Measurements from ENCODE around the gene NBPF9. TPM values are rescaled to one million over a fixed set of nuclear protein-coding genes. Genes with fewer than 3 reads are reported as not detected.
A peak's percentile ranks its signal among the peaks of the same experiment; 100 is the strongest.
"Not testable (repeated sequence)": the region's sequence is repeated elsewhere in the genome, so short reads cannot be mapped to it uniquely, and the experiment has no call there.

Gene NBPF9
- total and polyA plus RNA-seq, 4 donors: 4.5 to 27.3 (median 10.7) TPM

DNA sequence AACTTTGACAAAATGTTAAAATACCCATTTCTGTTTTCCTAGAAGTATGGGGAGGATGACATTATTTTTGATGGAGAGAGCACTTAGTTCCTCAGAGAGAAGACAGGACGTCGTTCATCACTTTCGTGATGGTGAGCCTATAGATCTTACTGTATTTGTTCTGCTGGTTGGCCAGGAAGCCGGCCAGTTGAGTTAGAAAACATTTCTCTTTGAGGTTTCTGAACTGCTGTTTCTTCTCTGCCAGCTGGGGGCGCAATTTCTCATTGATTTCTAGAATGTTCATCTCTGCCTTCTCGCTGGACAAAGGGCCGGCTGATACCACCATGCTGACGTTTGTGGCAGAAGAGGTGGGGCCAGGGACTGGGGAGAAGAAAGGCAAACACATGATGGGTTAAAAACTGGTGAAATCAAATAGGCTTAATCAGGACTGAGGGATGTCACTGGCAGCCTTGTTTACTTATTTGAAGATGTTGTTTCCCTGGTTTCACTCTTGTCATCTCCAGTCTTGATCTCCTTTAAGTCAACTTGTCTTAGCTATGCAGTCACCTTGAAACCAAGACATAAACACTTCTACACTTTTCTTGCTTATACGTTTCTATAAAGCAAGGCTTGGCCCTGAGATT, 27.7 kb downstream of the NBPF9 start:
- 50% methylated on average over 4 of the region's 9 CpGs for WGBS
- not testable (repeated sequence) for H3K9me3 ChIP-seq (ENCODE audit: control insufficient read depth in 4 of 4, low read length in 3 of 4); H3K36me3 ChIP-seq (ENCODE audit: control insufficient read depth in 4 of 4, insufficient read depth in 3 of 4, low read depth in 1 of 4, low read length in 3 of 4); H3K9ac ChIP-seq (ENCODE audit: low read depth in 1 of 2, low read length in 2 of 2); H3K4me1 ChIP-seq (ENCODE audit: control insufficient read depth in 4 of 4, insufficient read depth in 4 of 4, low read length in 3 of 4); H3K4me3 ChIP-seq (ENCODE audit: low read depth in 1 of 3, low read length in 3 of 3); DNase-seq (ENCODE audit: low spot score); H3K27me3 ChIP-seq (ENCODE audit: control insufficient read depth in 4 of 4, insufficient read depth in 4 of 4, low read length in 3 of 4); H3K27ac ChIP-seq (ENCODE audit: low read depth in 1 of 2, low read length in 2 of 2)
- TF ChIP-seq RAD21 (IDR thresholded peaks at IDR 0.05): peak in 1 of 2 donors; percentile 5

DNA sequence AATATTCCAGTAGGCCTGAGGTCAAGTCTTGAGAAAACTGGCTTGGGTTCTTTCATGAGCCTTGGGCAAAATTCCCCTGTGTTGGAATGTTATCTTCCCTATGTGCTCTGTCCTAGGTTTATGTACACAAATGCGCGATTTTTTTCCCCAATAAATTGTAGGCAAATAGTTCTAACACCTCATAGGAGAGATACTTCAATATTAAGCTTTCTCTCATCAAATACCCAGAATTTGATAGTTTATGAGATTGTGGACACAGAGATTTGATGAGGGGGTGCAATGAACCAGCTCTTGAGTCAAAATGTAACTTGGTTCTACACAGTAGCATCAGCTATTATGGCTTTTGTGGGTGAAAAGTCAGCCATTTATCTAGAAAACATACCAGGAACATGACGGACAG, 38.7 kb downstream of the NBPF9 start:
- not testable (repeated sequence) for H3K27me3 ChIP-seq (ENCODE audit: control insufficient read depth in 4 of 4, insufficient read depth in 4 of 4, low read length in 3 of 4); H3K9ac ChIP-seq (ENCODE audit: low read depth in 1 of 2, low read length in 2 of 2); H3K27ac ChIP-seq (ENCODE audit: low read depth in 1 of 2, low read length in 2 of 2); H3K4me1 ChIP-seq (ENCODE audit: control insufficient read depth in 4 of 4, insufficient read depth in 4 of 4, low read length in 3 of 4); H3K4me3 ChIP-seq (ENCODE audit: low read depth in 1 of 3, low read length in 3 of 3); DNase-seq (ENCODE audit: low spot score); H3K36me3 ChIP-seq (ENCODE audit: control insufficient read depth in 4 of 4, insufficient read depth in 3 of 4, low read depth in 1 of 4, low read length in 3 of 4); H3K9me3 ChIP-seq (ENCODE audit: control insufficient read depth in 4 of 4, low read length in 3 of 4)
- 92% methylated on average over 3 of the region's 3 CpGs for WGBS

DNA sequence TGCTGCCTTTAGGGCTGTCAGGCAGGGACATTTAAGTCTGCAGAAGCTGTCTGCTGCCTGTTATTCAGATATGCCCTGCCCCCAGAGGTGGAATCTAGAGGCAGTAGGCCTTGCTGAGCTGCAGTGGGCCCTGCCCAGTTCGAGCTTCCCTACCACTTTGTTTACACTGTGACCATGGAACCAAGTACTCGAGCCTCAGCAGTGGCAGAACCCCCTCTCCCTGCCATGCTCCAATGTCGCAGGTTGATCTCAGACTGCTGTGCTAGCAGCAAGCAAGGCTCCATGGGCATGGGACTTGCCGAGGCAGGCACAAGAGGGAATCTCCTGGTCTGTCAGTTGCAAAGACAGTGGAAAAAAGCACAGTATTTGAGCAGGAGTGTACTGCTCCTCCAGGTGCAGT, 60.3 kb downstream of the NBPF9 start:
- not testable (repeated sequence) for H3K27ac ChIP-seq (ENCODE audit: low read depth in 1 of 2, low read length in 2 of 2); H3K36me3 ChIP-seq (ENCODE audit: control insufficient read depth in 4 of 4, insufficient read depth in 3 of 4, low read depth in 1 of 4, low read length in 3 of 4); H3K9me3 ChIP-seq (ENCODE audit: control insufficient read depth in 4 of 4, low read length in 3 of 4); H3K4me3 ChIP-seq (ENCODE audit: low read depth in 1 of 3, low read length in 3 of 3); H3K4me1 ChIP-seq (ENCODE audit: control insufficient read depth in 4 of 4, insufficient read depth in 4 of 4, low read length in 3 of 4); DNase-seq (ENCODE audit: low spot score); H3K9ac ChIP-seq (ENCODE audit: low read depth in 1 of 2, low read length in 2 of 2); H3K27me3 ChIP-seq (ENCODE audit: control insufficient read depth in 4 of 4, insufficient read depth in 4 of 4, low read length in 3 of 4)
- WGBS: 79% methylated on average over 4 of the region's 4 CpGs

DNA sequence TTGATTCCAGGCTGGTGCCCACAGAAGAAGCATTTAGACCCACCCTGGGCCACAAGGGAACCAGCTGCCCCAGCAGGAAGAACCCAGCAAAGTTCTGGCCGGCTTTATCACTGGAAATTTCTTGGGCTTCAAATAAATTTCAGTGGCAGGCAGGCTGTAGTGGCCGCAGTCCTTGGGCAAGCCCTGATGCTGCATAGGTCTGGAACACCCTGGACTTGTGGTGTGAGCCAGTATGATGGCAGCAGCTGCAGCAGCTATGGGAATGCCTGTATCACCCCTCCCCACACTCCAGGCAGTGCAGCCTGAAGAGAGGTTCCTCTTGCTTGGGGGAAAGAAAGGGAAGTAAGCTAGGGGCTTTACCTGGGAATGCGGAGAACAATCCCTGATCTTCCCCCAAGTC, 69.4 kb downstream of the NBPF9 start:
- not testable (repeated sequence) for DNase-seq (ENCODE audit: low spot score); H3K9me3 ChIP-seq (ENCODE audit: control insufficient read depth in 4 of 4, low read length in 3 of 4); H3K36me3 ChIP-seq (ENCODE audit: control insufficient read depth in 4 of 4, insufficient read depth in 3 of 4, low read depth in 1 of 4, low read length in 3 of 4); H3K27me3 ChIP-seq (ENCODE audit: control insufficient read depth in 4 of 4, insufficient read depth in 4 of 4, low read length in 3 of 4); H3K4me1 ChIP-seq (ENCODE audit: control insufficient read depth in 4 of 4, insufficient read depth in 4 of 4, low read length in 3 of 4); H3K4me3 ChIP-seq (ENCODE audit: low read depth in 1 of 3, low read length in 3 of 3); H3K9ac ChIP-seq (ENCODE audit: low read depth in 1 of 2, low read length in 2 of 2); H3K27ac ChIP-seq (ENCODE audit: low read depth in 1 of 2, low read length in 2 of 2)
- 86% methylated on average over 2 of the region's 3 CpGs for WGBS

DNA sequence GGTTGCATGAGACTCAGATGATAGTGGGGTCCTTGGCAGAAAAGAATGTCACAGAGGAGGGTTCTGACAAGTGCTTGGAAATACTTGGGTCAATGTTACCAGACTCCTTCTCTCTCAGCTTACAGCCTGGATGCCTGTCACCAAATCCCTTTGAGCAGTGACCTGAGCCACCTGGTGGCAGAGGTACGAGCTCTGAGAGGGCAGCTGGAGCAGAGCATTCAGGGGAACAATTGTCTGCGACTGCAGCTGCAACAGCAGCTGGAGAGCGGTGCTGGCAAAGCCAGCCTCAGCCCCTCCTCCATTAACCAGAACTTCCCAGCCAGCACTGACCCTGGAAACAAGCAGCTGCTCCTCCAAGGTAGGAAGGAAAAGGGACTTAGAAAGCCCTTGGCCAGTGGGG, 79.0 kb downstream of the NBPF9 start:
- not testable (repeated sequence) for H3K27me3 ChIP-seq (ENCODE audit: control insufficient read depth in 4 of 4, insufficient read depth in 4 of 4, low read length in 3 of 4); H3K4me3 ChIP-seq (ENCODE audit: low read depth in 1 of 3, low read length in 3 of 3); H3K9ac ChIP-seq (ENCODE audit: low read depth in 1 of 2, low read length in 2 of 2); H3K27ac ChIP-seq (ENCODE audit: low read depth in 1 of 2, low read length in 2 of 2); H3K4me1 ChIP-seq (ENCODE audit: control insufficient read depth in 4 of 4, insufficient read depth in 4 of 4, low read length in 3 of 4); H3K36me3 ChIP-seq (ENCODE audit: control insufficient read depth in 4 of 4, insufficient read depth in 3 of 4, low read depth in 1 of 4, low read length in 3 of 4); DNase-seq (ENCODE audit: low spot score); H3K9me3 ChIP-seq (ENCODE audit: control insufficient read depth in 4 of 4, low read length in 3 of 4)
- WGBS: no CpG with 5 or more reads among the region's 3 CpGs

DNA sequence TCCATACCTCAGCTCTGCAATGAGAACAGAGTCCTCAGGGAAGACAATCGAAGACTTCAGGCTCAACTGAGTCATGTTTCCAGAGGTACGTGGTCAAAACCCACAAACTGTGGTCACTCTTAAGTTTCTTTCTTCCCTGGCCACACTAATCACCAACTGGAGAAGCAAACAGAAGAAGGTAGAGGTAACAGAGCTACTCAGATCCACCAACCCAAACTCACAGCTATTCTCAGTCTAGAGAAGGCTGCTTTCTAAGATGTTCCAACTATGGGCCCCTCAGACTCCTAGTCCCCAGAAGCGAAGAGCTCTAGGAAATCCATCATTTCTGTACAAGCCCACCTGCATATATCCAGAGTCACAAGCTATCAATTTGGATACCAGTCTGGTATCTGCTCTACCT, 84.8 kb downstream of the NBPF9 start:
- 86% methylated on average over 2 of the region's 3 CpGs for WGBS
- not testable (repeated sequence) for H3K4me1 ChIP-seq (ENCODE audit: control insufficient read depth in 4 of 4, insufficient read depth in 4 of 4, low read length in 3 of 4); H3K36me3 ChIP-seq (ENCODE audit: control insufficient read depth in 4 of 4, insufficient read depth in 3 of 4, low read depth in 1 of 4, low read length in 3 of 4); H3K27me3 ChIP-seq (ENCODE audit: control insufficient read depth in 4 of 4, insufficient read depth in 4 of 4, low read length in 3 of 4); H3K9me3 ChIP-seq (ENCODE audit: control insufficient read depth in 4 of 4, low read length in 3 of 4); H3K9ac ChIP-seq (ENCODE audit: low read depth in 1 of 2, low read length in 2 of 2); DNase-seq (ENCODE audit: low spot score); H3K27ac ChIP-seq (ENCODE audit: low read depth in 1 of 2, low read length in 2 of 2); H3K4me3 ChIP-seq (ENCODE audit: low read depth in 1 of 3, low read length in 3 of 3)

DNA sequence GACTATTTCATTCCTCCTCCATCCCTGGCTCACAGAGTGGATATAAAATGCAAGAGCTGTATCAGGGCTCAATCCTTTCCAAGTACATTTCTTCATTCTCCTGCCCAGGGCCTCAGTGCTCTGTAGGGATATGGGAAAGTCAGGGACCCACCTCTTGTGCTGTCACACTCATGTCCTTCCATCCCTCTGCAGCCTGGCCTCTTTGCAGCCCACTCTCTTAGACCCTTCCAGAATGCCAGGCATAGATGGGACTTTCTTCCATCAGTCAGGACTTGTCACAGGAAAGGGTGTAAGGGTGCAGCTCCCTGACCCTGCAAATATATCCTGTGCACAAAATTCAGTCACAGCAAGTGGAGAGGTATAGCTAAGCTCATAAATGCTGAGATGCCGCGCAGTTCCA, 86.7 kb downstream of the NBPF9 start:
- H3K27me3 ChIP-seq (ENCODE audit: control insufficient read depth in 4 of 4, insufficient read depth in 4 of 4, low read length in 3 of 4); H3K36me3 ChIP-seq (ENCODE audit: control insufficient read depth in 4 of 4, insufficient read depth in 3 of 4, low read depth in 1 of 4, low read length in 3 of 4); H3K9ac ChIP-seq (ENCODE audit: low read depth in 1 of 2, low read length in 2 of 2); DNase-seq (ENCODE audit: low spot score); H3K9me3 ChIP-seq (ENCODE audit: control insufficient read depth in 4 of 4, low read length in 3 of 4); H3K4me3 ChIP-seq (ENCODE audit: low read depth in 1 of 3, low read length in 3 of 3); H3K27ac ChIP-seq (ENCODE audit: low read depth in 1 of 2, low read length in 2 of 2); H3K4me1 ChIP-seq (ENCODE audit: control insufficient read depth in 4 of 4, insufficient read depth in 4 of 4, low read length in 3 of 4): not testable (repeated sequence)
- WGBS: 96% methylated on average over 2 of the region's 2 CpGs

DNA sequence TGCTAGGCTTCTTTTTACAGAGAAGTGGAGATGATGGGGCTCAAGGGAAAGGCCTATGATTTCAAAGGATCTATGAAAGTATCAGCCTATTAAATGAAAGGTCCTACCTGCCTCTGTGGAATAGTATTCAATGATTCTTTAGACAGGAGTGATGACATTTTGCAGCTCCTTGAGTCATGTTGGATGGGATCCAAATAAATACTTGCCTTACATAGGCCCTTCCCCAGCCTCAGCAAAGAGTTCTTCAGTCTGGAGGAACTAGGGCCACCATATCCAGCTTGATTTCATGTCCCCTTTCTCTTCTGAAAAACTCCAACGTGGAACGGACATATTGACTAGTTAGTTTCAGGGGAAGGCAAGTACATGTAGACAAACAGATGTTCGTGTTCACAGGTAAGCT, 87.8 kb downstream of the NBPF9 start:
- not testable (repeated sequence) for DNase-seq (ENCODE audit: low spot score); H3K27ac ChIP-seq (ENCODE audit: low read depth in 1 of 2, low read length in 2 of 2); H3K9ac ChIP-seq (ENCODE audit: low read depth in 1 of 2, low read length in 2 of 2); H3K27me3 ChIP-seq (ENCODE audit: control insufficient read depth in 4 of 4, insufficient read depth in 4 of 4, low read length in 3 of 4); H3K4me1 ChIP-seq (ENCODE audit: control insufficient read depth in 4 of 4, insufficient read depth in 4 of 4, low read length in 3 of 4); H3K36me3 ChIP-seq (ENCODE audit: control insufficient read depth in 4 of 4, insufficient read depth in 3 of 4, low read depth in 1 of 4, low read length in 3 of 4); H3K4me3 ChIP-seq (ENCODE audit: low read depth in 1 of 3, low read length in 3 of 3); H3K9me3 ChIP-seq (ENCODE audit: control insufficient read depth in 4 of 4, low read length in 3 of 4)
- 87% methylated on average over 3 of the region's 3 CpGs for WGBS

DNA sequence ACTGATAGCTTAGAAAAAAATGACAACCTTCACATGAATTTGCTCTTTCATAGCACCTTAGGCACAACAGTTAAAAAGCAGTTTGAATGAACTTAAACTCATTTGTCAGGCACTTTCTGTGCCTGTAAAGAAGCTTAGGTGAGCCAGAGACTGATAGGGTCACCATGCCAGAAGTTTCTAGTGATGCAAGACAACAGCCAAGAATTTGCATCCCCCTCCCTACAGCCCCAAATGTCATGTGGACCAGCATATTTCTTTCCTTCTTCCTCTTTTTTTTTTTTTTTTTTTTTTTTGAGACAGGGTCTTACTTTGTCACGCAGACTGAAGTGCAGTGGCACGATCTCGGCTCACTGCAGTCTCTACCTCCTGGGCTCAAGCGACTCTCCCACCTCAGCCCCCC, 89.8 kb downstream of the NBPF9 start:
- not testable (repeated sequence) for H3K27me3 ChIP-seq (ENCODE audit: control insufficient read depth in 4 of 4, insufficient read depth in 4 of 4, low read length in 3 of 4); H3K9me3 ChIP-seq (ENCODE audit: control insufficient read depth in 4 of 4, low read length in 3 of 4); H3K36me3 ChIP-seq (ENCODE audit: control insufficient read depth in 4 of 4, insufficient read depth in 3 of 4, low read depth in 1 of 4, low read length in 3 of 4); H3K9ac ChIP-seq (ENCODE audit: low read depth in 1 of 2, low read length in 2 of 2); H3K4me3 ChIP-seq (ENCODE audit: low read depth in 1 of 3, low read length in 3 of 3); DNase-seq (ENCODE audit: low spot score); H3K27ac ChIP-seq (ENCODE audit: low read depth in 1 of 2, low read length in 2 of 2); H3K4me1 ChIP-seq (ENCODE audit: control insufficient read depth in 4 of 4, insufficient read depth in 4 of 4, low read length in 3 of 4)
- WGBS: 85% methylated on average over 4 of the region's 4 CpGs
